ENCODE results near the gene TIGD3.

Gene TIGD3

GRCh38 chr11:65390996-65391395 is 36.4 kb downstream of the TIGD3 start:
- no peak for DNase-seq

- no peak for DNase-seq
Observed at GRCh38 chr11:65392186-65392829, 37.8 kb downstream of the TIGD3 start.

GRCh38 chr11:65392899-65393298 is 38.3 kb downstream of the TIGD3 start:
- no peak for DNase-seq

- no peak for DNase-seq
Observed at GRCh38 chr11:65393513-65394079, 39.0 kb downstream of the TIGD3 start.

GRCh38 chr11:65394125-65394536 is 39.6 kb downstream of the TIGD3 start:
- no peak for DNase-seq

GRCh38 chr11:65395961-65396530 is 41.5 kb downstream of the TIGD3 start:
- DNase-seq, result no peak

GRCh38 chr11:65396769-65397745 is 42.5 kb downstream of the TIGD3 start:
- no peak for DNase-seq

GRCh38 chr11:65398362-65398910 is 43.9 kb downstream of the TIGD3 start:
- no peak for DNase-seq

GRCh38 chr11:65399249-65399648 is 44.7 kb downstream of the TIGD3 start:
- no peak for DNase-seq

- no peak for DNase-seq
Observed at GRCh38 chr11:65399845-65400244, 45.3 kb downstream of the TIGD3 start.

GRCh38 chr11:65400307-65401072 is 45.9 kb downstream of the TIGD3 start:
- no peak for DNase-seq

- DNase-seq, result no peak
Observed at GRCh38 chr11:65401073-65401802, 46.7 kb downstream of the TIGD3 start.

- no peak for DNase-seq
Observed at GRCh38 chr11:65401803-65402248, 47.3 kb downstream of the TIGD3 start.

GRCh38 chr11:65402790-65403189 is 48.2 kb downstream of the TIGD3 start:
- DNase-seq, result no peak

- DNase-seq, result no peak
Observed at GRCh38 chr11:65403607-65404121, 49.1 kb downstream of the TIGD3 start.

GRCh38 chr11:65404210-65404609 is 49.7 kb downstream of the TIGD3 start:
- no peak for DNase-seq

GRCh38 chr11:65404638-65405339 is 50.2 kb downstream of the TIGD3 start:
- DNase-seq, result no peak
